Ramos (cell line): ENCODE measurements around the gene GIGYF1.

ENCODE experiments used
- in situ Hi-C: fragments of 300-500 bp; cut with MboI; formaldehyde crosslinking; loops from one replicate; pipeline ENCODE4 v1.14.3; 2022; ENCODE audit warnings: low sequenced_read_pairs; ENCODE audit not compliant: unreplicated experiment

GIGYF1 gene

DNA sequence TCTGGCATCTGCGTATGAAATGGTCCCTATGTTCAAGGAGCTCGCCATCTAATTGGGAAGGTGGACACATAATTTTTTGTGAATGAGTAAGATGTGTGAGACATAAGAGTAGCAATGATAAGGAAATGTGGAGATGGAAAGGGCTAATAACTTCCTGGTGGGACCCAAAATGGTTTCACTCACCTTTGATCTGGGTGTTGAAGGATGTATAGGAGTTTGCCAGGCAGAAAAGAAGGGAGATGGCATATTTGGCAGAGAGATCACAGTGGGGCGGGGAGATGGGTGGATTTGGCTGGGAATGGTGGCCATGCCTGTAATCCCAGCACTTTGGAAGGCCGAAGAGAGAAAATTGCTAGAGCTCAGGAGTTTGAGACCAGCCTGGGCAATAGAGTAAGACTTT, 16.4 kb upstream of the GIGYF1 start:
- in situ Hi-C loops: no loop called here

GRCh38 chr7:100708395-100708794, 14.3 kb upstream of the GIGYF1 start:
- in situ Hi-C loops: loop anchor here (10.0 kb wide), 1 partner anchor 146 kb away; the partner anchor contains the start of gene SLC12A9

- in situ Hi-C loops: loop anchor here (10.0 kb wide), 1 partner anchor 148 kb away; the partner anchor contains the start of gene SLC12A9
These were observed 12.7 kb upstream of the GIGYF1 start for GRCh38 chr7:100706672-100707311.

DNA sequence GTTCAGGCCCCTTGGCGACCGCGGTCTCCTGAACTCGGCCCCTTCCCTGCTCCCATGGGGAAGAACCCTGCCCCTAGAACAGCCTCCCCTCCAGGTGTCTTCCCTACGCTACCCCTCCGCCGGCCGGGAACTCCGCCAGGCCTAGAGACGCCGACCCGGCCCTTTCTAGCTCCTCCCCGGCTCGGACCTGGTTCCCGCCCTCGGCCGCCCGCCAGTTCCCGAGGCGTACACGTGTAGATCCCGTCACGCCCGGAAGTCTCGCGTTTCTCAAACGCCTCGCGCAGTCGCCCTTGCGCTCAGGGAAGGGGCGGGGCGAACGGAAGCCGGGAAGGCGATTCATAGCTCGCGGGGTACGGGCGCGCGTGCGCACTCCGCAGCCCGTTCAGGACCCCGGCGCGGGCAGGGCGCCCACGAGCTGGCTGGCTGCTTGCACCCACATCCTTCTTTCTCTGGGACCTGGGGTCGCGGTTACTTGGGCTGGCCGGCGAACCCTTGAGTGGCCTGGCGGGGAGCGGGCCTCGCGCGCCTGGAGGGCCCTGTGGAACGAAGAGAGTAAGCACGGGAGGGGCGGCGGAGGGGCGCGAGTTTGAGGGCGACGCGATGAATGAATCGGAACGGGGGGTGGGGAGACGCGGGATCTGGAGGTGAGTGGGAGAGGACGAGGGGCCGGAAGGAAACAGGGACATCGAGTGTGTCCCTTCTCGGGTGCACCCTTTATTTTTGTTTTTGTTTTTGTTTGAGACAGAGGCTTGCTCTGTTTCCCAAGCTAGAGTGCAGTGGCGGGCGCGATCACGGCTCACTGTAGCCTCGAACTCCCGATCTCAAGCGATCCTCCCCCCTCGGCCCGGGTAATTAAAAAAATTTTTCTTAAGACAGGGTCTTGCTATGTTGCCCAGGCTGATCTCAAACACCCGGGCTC, 12.0 kb upstream of the GIGYF1 start, which contains the start of gene POP7:
Gene POP7 (plus strand): TSS at position 369 of the 919 bp plus-strand sequence. CDS start 710 bp downstream, outside the sequence.
- in situ Hi-C loops: loop anchor here (10.0 kb wide), 1 partner anchor 149 kb away; the partner anchor contains the start of gene SLC12A9

DNA sequence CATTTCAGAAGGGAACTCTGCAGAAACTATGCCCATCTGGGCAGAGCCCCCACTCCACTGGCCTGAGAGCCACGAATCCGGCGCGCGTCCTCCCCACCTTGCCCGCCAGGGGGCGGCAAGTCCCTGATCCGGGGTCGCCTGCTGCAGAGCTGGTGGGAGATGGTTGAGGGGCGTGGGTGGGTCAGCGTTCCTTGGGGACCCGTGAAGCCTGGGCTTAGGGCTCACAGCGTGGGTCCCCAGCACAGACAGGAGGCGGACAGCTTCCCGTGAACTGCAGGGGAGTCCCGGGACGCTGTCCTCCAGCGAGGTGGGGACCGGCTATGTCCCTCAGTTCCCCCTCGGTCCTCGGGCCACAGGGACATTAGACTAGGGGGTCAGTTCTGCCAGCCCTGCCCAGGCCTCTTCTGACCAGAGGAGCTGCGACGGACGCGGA, 11.3 kb upstream of the GIGYF1 start:
- in situ Hi-C loops: loop anchor here (10.0 kb wide), 1 partner anchor 149 kb away; the partner anchor contains the start of gene SLC12A9

- in situ Hi-C loops: loop anchor here (10.0 kb wide), 1 partner anchor 154 kb away; the partner anchor contains the start of gene SLC12A9
These were observed 7.0 kb upstream of the GIGYF1 start for GRCh38 chr7:100701089-100701488.

GRCh38 chr7:100699018-100699417, 5.0 kb upstream of the GIGYF1 start:
- in situ Hi-C loops: loop anchor here (10.0 kb wide), 1 partner anchor 224 kb away; the partner anchor contains the start of gene TSC22D4

GRCh38 chr7:100696123-100696521, 2.1 kb upstream of the GIGYF1 start:
- in situ Hi-C loops: loop anchor here (10.0 kb wide), 1 partner anchor 221 kb away; the partner anchor contains the start of gene TSC22D4

- in situ Hi-C loops: loop anchor here (10.0 kb wide), 1 partner anchor 219 kb away; the partner anchor contains the start of gene TSC22D4
These were observed 545 bp downstream of the GIGYF1 start for GRCh38 chr7:100693312-100694097.

GRCh38 chr7:100692578-100692961, 1.5 kb downstream of the GIGYF1 start:
- in situ Hi-C loops: loop anchor here (10.0 kb wide), 1 partner anchor 218 kb away; the partner anchor contains the start of gene TSC22D4

DNA sequence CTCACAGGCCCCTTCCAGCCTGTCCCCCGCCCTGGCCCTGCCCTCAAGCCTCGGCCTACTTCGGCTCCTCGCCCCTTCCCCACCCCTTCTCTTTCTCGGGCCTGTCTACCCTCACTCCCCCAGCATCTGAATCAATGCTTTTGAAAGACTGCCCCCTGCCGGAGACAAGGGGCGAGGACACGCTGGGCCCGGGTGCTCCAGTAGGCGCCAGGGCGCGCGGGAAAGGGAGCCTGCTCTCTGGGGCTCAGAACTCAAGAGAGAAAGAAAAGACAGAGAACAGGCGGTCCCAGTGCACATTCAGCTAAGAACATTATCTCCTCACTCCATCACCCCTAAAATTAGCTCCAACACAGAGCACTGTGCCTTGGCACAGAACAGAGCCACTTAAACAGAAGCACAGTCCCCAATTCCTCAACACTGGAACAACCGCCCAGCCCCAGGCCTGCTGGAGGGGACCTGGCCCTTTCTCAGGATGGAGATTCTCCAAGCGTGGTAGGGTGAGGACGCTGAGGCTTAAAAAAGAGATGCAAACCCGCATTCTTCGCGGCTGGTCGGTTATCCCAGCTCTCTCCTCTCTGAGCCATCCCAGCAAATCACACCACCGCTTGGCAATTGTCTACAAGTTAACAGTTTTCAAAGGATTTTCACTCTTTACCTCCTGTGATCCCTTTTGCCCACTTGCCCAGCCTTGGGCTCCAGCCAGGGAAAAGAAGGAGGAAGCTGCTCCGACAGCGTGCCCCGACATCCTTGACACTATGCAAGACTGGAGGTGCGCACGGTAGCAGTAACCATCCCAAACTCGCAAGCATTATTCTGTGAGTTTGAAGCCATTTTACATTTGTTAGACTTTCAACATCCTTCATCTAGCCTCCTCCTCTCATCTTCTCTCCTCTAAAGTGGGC, 2.1 kb downstream of the GIGYF1 start:
- in situ Hi-C loops: loop anchor here (10.0 kb wide), 1 partner anchor 217 kb away; the partner anchor contains the start of gene TSC22D4

- in situ Hi-C loops: loop anchor here (10.0 kb wide), 1 partner anchor 215 kb away; the partner anchor contains the start of gene TSC22D4
These were observed 4.6 kb downstream of the GIGYF1 start for GRCh38 chr7:100689230-100690135.

DNA sequence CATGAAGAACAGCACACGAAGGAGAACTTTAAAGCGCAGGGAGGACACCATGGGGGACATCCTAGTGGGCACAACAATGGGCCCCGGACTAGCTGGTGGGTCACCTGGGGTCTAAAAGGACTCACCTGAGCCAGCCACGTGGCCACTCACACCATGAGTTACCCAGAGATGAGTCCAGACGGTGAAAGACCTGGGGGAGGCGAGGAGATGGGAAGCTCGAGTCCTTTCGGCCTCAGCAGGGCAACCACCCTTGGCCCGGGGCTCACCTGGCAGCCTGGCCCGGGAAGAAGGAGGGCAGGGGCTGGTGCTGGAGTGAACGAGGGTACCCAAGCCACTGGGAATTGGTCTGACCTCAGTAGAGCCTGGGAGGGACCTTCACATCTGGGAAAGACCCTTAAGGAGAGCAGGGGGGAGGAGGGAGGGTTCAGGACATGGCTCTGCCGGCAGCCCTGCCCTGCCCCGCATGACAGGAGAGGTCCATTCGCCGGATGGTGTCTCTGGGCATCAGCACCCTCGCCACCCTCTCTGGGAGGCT, 5.7 kb downstream of the GIGYF1 start:
- in situ Hi-C loops: no loop called here

GRCh38 chr7:100687751-100688300, 6.2 kb downstream of the GIGYF1 start:
- in situ Hi-C loops: no loop called here

DNA sequence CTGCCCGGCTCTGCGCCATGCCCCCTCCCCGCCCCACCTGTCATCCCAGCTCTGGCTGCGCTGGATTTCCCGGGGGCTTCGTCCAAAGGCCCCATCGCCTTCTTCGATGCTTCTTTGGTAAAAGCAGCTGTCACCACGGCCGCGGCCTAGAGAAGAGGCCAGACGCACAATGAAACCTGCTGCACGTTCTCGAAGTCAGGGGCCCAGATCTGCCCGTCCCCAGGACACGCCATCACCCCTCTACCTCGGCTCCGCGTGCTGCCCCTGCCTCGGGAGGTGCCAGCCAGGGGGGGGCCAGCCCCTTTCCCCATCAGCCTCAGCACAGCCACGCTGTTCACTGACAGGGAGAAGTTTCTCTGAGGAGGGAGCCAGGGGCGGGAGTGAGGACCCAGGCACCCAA, 6.8 kb downstream of the GIGYF1 start:
- in situ Hi-C loops: no loop called here

DNA sequence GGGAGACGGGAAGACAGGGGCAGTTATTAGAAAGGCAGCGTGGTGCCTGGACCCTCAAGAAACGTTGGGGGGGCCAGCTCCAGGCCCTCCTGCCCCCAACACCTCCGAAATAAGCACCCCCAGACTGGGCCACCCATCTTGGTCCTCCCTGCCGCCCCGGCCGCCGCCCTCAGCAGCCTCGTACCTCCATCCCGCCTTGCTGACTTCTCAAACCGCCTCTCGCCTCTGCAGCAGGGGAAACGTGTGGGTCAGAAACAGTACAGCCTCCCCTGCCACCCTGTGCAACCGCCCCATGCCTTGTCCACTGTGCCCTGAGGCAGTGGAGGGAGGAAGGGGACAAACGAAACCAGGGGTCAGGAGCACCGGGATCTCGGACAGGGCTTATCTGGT, 7.2 kb downstream of the GIGYF1 start:
- in situ Hi-C loops: no loop called here

- in situ Hi-C loops: no loop called here
These were observed 7.7 kb downstream of the GIGYF1 start for GRCh38 chr7:100686201-100686821.
